GM12878 (cell line): ENCODE measurements around the gene OPRL1.

Experiments used
- BHLHE40 ChIP-seq, 2 experiments: fragments of 450-650 bp in 1 of 2; IDR thresholded peaks; 2 replicates each; pipeline ENCODE4 v1.6.1; 2011 to 2017; ENCODE audit warnings: low read depth in 2 of 2, borderline replicate concordance in 1 of 2, improper control_type of control experiment in 1 of 2, low read length in 1 of 2, mild to moderate bottlenecking in 1 of 2
- MTA2 ChIP-seq: fragments of 450-650 bp; IDR thresholded peaks from 2 replicates; pipeline ENCODE4 v1.6.1; 2016; ENCODE audit warnings: low read depth, mild to moderate bottlenecking, moderate library complexity
- POLR2A ChIP-seq: IDR thresholded peaks from 2 replicates; pipeline ENCODE4 v1.6.1; 2011; ENCODE audit warnings: low read depth, mild to moderate bottlenecking, low read length

GRCh38 chr20:64039293-64040160, 40.4 kb upstream of the OPRL1 start:
- TF ChIP-seq POLR2A, result no peak; the same call in 1 of the 2 replicates
- no peak for TF ChIP-seq BHLHE40 (IDR thresholded peaks at IDR 0.05; ENCODE audit: borderline replicate concordance in 1 of 2, low read depth in 2 of 2, low read length in 1 of 2)
- TF ChIP-seq MTA2, result peak; percentile 12; the same call in 1 of the 2 replicates
